MM.1S (cell line): Measurements from ENCODE around the gene LCT.

Experiments
- DNase-seq: peaks from one replicate; pipeline ENCODE4 v3.0.0-alpha.2; 2015
- H2AFZ ChIP-seq: fragments of 300-600 bp; sonication (generic); 2 replicates; pipeline ENCODE4 v1.6.0; 2016; ENCODE audit warnings: antibody characterized with exemption, low read length
- H3F3A ChIP-seq: fragments of 300-600 bp; sonication (generic); 2 replicates; pipeline ENCODE4 v1.6.1; 2016; ENCODE audit warnings: mild to moderate bottlenecking, antibody characterized with exemption, low read length, moderate library complexity, mixed read lengths; ENCODE audit not compliant: insufficient read depth
- H3K27ac ChIP-seq: fragments of 300-600 bp; sonication (generic); 2 replicates; pipeline ENCODE4 v1.5.1; 2016; ENCODE audit warnings: mild to moderate bottlenecking, low read length
- H3K27me3 ChIP-seq: fragments of 300-600 bp; sonication (generic); replicated peaks from 2 replicates; pipeline ENCODE4 v1.6.0; 2016; ENCODE audit warnings: low read length; ENCODE audit not compliant: insufficient read depth
- H3K36me3 ChIP-seq: fragments of 300-600 bp; sonication (generic); replicated peaks from 2 replicates; pipeline ENCODE4 v1.6.1; 2016; ENCODE audit warnings: mild to moderate bottlenecking, low read length, mixed read lengths; ENCODE audit not compliant: insufficient read depth
- H3K4me1 ChIP-seq: fragments of 300-600 bp; sonication (generic); 2 replicates; pipeline ENCODE4 v1.6.1; 2016; ENCODE audit warnings: low read length, mixed read lengths
- H3K4me2 ChIP-seq: fragments of 300-600 bp; sonication (generic); 2 replicates; pipeline ENCODE4 v1.6.0; 2016; ENCODE audit warnings: low read depth, low read length
- H3K4me3 ChIP-seq: fragments of 300-600 bp; sonication (generic); 2 replicates; pipeline ENCODE4 v1.5.1; 2016; ENCODE audit warnings: low read length, mixed read lengths
- H3K79me2 ChIP-seq: fragments of 300-600 bp; sonication (generic); 2 replicates; pipeline ENCODE4 v1.6.1; 2016; ENCODE audit warnings: mixed run types, low read length, mixed read lengths
- H3K9ac ChIP-seq: fragments of 300-600 bp; sonication (generic); 2 replicates; pipeline ENCODE4 v1.6.1; 2016; ENCODE audit warnings: low read length, mixed read lengths
- H3K9me2 ChIP-seq: fragments of 300-600 bp; sonication (generic); replicated peaks from 2 replicates; pipeline ENCODE4 v1.6.1; 2016; ENCODE audit warnings: mild to moderate bottlenecking, low read length, mixed read lengths; ENCODE audit not compliant: insufficient read depth
- H3K9me3 ChIP-seq: fragments of 300-600 bp; sonication (generic); replicated peaks from 2 replicates; pipeline ENCODE4 v1.6.1; 2016; ENCODE audit warnings: mild to moderate bottlenecking, low read length, mixed read lengths; ENCODE audit not compliant: insufficient read depth
- H4K20me1 ChIP-seq: fragments of 300-600 bp; sonication (generic); 2 replicates; pipeline ENCODE4 v1.6.1; 2016; ENCODE audit warnings: mild to moderate bottlenecking, low read length, moderate library complexity, mixed read lengths; ENCODE audit not compliant: insufficient read depth
- EZH2 ChIP-seq: fragments of 300-600 bp; sonication (generic); optimal IDR thresholded peaks from 2 replicates; pipeline ENCODE3; 2017; ENCODE audit warnings: low read depth, mild to moderate bottlenecking, antibody characterized with exemption, low read length, mixed read lengths
- EZH2phosphoT487 ChIP-seq: fragments of 300-600 bp; sonication (generic); IDR thresholded peaks from 2 replicates; pipeline ENCODE4 v1.6.1; 2018; ENCODE audit warnings: antibody characterized with exemption, low read length
- TF ChIP-seq, protein P1 (sequence below): fragments of 300-600 bp; sonication (generic); IDR thresholded peaks from 2 replicates; pipeline ENCODE4 v1.5.1; 2016; ENCODE audit warnings: antibody characterized with exemption, low read length, mixed read lengths

The LCT gene

DNA sequence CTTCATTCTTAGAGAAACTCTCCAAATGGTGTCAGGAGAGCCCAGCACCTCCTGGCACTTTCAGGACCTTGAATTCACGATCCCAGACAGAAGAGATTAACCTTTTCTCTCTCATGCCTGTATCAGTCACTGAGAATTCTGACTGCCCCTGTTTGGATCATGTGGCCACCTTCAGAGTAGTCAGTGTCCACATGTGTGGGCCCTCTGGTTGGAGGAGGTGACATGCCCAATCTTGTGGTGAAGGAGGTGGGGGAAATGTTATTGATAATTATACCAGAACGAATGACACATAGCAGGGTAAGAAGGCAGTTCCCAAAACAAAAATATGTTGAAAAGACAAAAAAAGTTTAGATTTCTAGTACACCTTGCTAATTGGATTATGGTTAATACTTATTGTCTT is 63.7 kb downstream of the LCT start:
- H2AFZ ChIP-seq, result no peak overlapping the region
- H4K20me1 ChIP-seq, result no peaks in the 10 kb centered on the region
- H3K27me3 ChIP-seq, result no peaks in the 10 kb centered on the region
- peaks cover 28% of the 10 kb centered on the region for H3K36me3 ChIP-seq
- no peak overlapping the region for H3K27ac ChIP-seq
- no peak overlapping the region for H3K4me3 ChIP-seq
- no peaks in the 10 kb centered on the region for H3K9me3 ChIP-seq
- TF ChIP-seq EZH2 (no peak), EZH2phosphoT487 (no peak)
- TF ChIP-seq, protein P1, sequence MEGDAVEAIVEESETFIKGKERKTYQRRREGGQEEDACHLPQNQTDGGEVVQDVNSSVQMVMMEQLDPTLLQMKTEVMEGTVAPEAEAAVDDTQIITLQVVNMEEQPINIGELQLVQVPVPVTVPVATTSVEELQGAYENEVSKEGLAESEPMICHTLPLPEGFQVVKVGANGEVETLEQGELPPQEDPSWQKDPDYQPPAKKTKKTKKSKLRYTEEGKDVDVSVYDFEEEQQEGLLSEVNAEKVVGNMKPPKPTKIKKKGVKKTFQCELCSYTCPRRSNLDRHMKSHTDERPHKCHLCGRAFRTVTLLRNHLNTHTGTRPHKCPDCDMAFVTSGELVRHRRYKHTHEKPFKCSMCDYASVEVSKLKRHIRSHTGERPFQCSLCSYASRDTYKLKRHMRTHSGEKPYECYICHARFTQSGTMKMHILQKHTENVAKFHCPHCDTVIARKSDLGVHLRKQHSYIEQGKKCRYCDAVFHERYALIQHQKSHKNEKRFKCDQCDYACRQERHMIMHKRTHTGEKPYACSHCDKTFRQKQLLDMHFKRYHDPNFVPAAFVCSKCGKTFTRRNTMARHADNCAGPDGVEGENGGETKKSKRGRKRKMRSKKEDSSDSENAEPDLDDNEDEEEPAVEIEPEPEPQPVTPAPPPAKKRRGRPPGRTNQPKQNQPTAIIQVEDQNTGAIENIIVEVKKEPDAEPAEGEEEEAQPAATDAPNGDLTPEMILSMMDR, result no peak
- DNase-seq, result no peak
- H3K9ac ChIP-seq, result no peak overlapping the region
- H3F3A ChIP-seq, result no peaks in the 10 kb centered on the region
- no peaks in the 10 kb centered on the region for H3K4me1 ChIP-seq
- H3K9me2 ChIP-seq, result no peaks in the 10 kb centered on the region
- H3K4me2 ChIP-seq, result no peak overlapping the region
- peaks cover 5% of the 10 kb centered on the region for H3K79me2 ChIP-seq

DNA sequence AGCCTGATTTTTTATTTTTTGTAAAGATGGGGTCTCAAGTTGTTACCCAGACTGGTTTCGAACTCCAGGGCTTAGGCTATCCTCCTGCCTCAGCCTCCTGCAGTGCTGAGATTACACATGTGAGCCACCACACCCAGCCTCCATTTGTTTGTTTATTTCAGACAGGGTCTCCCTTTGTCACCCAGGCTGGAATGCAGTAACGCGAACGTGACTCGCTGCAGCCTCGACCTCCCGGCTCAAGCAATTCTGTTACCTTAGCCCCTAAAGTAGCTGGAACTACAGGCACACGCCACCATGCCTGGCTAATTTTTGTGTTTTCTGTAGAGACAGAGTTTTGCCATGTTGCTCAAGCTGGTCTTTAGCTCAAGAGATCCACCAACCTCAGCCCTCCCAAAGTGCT is 68.1 kb downstream of the LCT start:
- H3K4me2 ChIP-seq, result no peak overlapping the region

GRCh38 chr2:135762530-135762929 is 74.5 kb downstream of the LCT start:
- TF ChIP-seq EZH2 (no peak), EZH2phosphoT487 (no peak)
- TF ChIP-seq, protein P1, result no peak
- no peaks in the 10 kb centered on the region for H3F3A ChIP-seq

More for the DNA sequence above, 68.1 kb downstream of the LCT start:
- H3K79me2 ChIP-seq, result peaks cover 30% of the 10 kb centered on the region
- H3K27ac ChIP-seq, result no peak overlapping the region
- no peaks in the 10 kb centered on the region for H3K27me3 ChIP-seq
- no peaks in the 10 kb centered on the region for H3K9me3 ChIP-seq
- no peaks in the 10 kb centered on the region for H4K20me1 ChIP-seq
- peaks cover 15% of the 10 kb centered on the region; the same call in 1 of the 2 replicates for H3K36me3 ChIP-seq
- no peak overlapping the region for H3K4me3 ChIP-seq
- no peaks in the 10 kb centered on the region for H3F3A ChIP-seq
- no peaks in the 10 kb centered on the region for H3K9me2 ChIP-seq
- no peaks in the 10 kb centered on the region for H3K4me1 ChIP-seq
- TF ChIP-seq, protein P1, result no peak
- no peak for TF ChIP-seq EZH2phosphoT487
- TF ChIP-seq EZH2, result no peak
- H3K9ac ChIP-seq, result no peak overlapping the region
- DNase-seq, result no peak
- no peak overlapping the region for H2AFZ ChIP-seq

More at GRCh38 chr2:135762530-135762929, 74.5 kb downstream of the LCT start:
- Histone ChIP-seq H3K9me3 (no peaks in the 10 kb centered on the region), H3K79me2 (peaks cover 65% of the 10 kb centered on the region), H3K27me3 (no peaks in the 10 kb centered on the region), H4K20me1 (no peaks in the 10 kb centered on the region), H3K4me1 (no peaks in the 10 kb centered on the region), H3K9me2 (no peaks in the 10 kb centered on the region), H3K4me2 (no peak overlapping the region), H3K27ac (no peak overlapping the region), H3K36me3 (peaks cover 14% of the 10 kb centered on the region; the same call in 1 of the 2 replicates), H3K4me3 (no peak overlapping the region), H3K9ac (no peak overlapping the region), H2AFZ (no peak overlapping the region)
- no peak for DNase-seq
